ENCODE data around the gene PLCL1. TPM values are rescaled to one million over a fixed set of nuclear protein-coding genes. Genes with fewer than 3 reads are reported as not detected.

Gene PLCL1
- total RNA-seq, 1 experiment from 2014 or later = 1.6 TPM

DNA sequence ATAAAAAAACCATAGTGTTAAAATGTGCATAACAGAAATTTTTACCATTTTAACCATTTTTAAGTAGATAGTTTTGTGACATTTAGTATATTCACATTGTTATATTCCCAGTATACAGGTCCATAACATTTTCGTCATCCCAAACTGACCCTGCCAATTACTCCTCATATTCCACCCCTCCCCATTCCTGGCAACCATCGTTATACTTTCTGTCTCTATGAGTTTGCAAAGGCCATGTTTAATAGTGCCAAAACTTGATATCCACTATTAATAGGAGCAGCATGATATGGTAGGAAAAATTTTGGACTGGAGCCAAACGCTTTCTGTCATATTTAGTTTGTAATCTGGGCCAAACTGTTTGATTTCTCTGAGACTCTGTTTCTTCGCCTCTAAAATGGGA is 30.9 kb downstream of the PLCL1 start:
- Histone ChIP-seq H3K27me3 (replicated peaks; ENCODE audit: control insufficient read depth, insufficient read depth, low read length) (no peaks in the 10 kb centered on the region), H3K4me3 (ENCODE audit: low read depth, low read length) (no peak overlapping the region), H3K9me3 (no peaks in the 10 kb centered on the region), H3K4me1 (no peaks in the 10 kb centered on the region), H3K36me3 (ENCODE audit: control insufficient read depth, insufficient read depth, low read length) (no peaks in the 10 kb centered on the region)
- ChIA-PET CTCF (no interaction called here), POLR2A (no interaction called here)
- TF ChIP-seq, protein P1, sequence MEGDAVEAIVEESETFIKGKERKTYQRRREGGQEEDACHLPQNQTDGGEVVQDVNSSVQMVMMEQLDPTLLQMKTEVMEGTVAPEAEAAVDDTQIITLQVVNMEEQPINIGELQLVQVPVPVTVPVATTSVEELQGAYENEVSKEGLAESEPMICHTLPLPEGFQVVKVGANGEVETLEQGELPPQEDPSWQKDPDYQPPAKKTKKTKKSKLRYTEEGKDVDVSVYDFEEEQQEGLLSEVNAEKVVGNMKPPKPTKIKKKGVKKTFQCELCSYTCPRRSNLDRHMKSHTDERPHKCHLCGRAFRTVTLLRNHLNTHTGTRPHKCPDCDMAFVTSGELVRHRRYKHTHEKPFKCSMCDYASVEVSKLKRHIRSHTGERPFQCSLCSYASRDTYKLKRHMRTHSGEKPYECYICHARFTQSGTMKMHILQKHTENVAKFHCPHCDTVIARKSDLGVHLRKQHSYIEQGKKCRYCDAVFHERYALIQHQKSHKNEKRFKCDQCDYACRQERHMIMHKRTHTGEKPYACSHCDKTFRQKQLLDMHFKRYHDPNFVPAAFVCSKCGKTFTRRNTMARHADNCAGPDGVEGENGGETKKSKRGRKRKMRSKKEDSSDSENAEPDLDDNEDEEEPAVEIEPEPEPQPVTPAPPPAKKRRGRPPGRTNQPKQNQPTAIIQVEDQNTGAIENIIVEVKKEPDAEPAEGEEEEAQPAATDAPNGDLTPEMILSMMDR (IDR thresholded peaks at IDR 0.05; ENCODE audit: insufficient read depth in 1 of 2, low read depth in 1 of 2, low read length in 1 of 2, severe bottlenecking in 1 of 2, unreplicated experiment in 1 of 2) = no peak
- DNase-seq = no peak
- intact Hi-C loops (cut with micrococcal nuclease; ENCODE audit: unreplicated experiment) = no loop called here
- BruUV-seq (replicated peaks) = no TSS peak
- Mint-ChIP-seq H3K36me3 (ENCODE audit: insufficient read depth, unreplicated experiment) (no peaks in the 10 kb centered on the region), H3K4me3 (ENCODE audit: unreplicated experiment) (no peak overlapping the region), H3K27me3 (ENCODE audit: insufficient read depth, unreplicated experiment) (peaks cover 6% of the 10 kb centered on the region), H3K4me1 (ENCODE audit: low read depth, unreplicated experiment) (no peaks in the 10 kb centered on the region), H3K9me3 (ENCODE audit: unreplicated experiment) (peaks cover 13% of the 10 kb centered on the region), H3K27ac (ENCODE audit: unreplicated experiment) (no peak overlapping the region)

DNA sequence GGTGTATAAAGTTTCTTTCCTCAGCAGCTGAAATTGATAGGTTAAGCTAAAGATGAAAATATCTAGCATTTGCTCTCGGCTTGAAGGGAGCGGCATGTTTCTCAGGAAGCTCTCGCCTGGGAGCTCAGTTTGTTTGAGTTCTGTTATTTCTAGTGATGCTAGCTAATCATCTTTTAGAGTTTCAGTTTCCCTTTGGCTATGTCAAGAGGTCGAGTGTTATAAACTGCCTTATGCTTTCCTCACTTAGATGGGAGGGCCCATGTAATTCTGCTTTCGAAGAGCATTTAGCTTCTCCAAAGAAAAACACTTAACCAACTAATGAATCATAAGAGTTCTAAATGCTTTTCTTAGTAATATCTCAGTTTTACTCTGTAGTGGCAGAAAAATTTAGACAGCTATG is 33.6 kb downstream of the PLCL1 start:
- Mint-ChIP-seq H3K36me3 (ENCODE audit: insufficient read depth, unreplicated experiment) (no peaks in the 10 kb centered on the region), H3K4me1 (ENCODE audit: low read depth, unreplicated experiment) (no peaks in the 10 kb centered on the region), H3K4me3 (ENCODE audit: unreplicated experiment) (no peak overlapping the region), H3K9me3 (ENCODE audit: unreplicated experiment) (no peaks in the 10 kb centered on the region), H3K27ac (ENCODE audit: unreplicated experiment) (no peak overlapping the region), H3K27me3 (ENCODE audit: insufficient read depth, unreplicated experiment) (peaks cover 8% of the 10 kb centered on the region)
- no TSS peak for BruUV-seq (replicated peaks)
- H3K27me3 ChIP-seq (replicated peaks; ENCODE audit: control insufficient read depth, insufficient read depth, low read length) = no peaks in the 10 kb centered on the region
- CTCF ChIA-PET = no interaction called here
- intact Hi-C loops (cut with micrococcal nuclease; ENCODE audit: unreplicated experiment) = no loop called here
- H3K9me3 ChIP-seq = no peaks in the 10 kb centered on the region
- POLR2A ChIA-PET = no interaction called here
- H3K4me3 ChIP-seq (ENCODE audit: low read depth, low read length) = no peak overlapping the region
- no peaks in the 10 kb centered on the region for H3K4me1 ChIP-seq
- TF ChIP-seq, protein P1 (IDR thresholded peaks at IDR 0.05; ENCODE audit: insufficient read depth in 1 of 2, low read depth in 1 of 2, low read length in 1 of 2, severe bottlenecking in 1 of 2, unreplicated experiment in 1 of 2) = no peak
- H3K36me3 ChIP-seq (ENCODE audit: control insufficient read depth, insufficient read depth, low read length) = no peaks in the 10 kb centered on the region
- no peak for DNase-seq

DNA sequence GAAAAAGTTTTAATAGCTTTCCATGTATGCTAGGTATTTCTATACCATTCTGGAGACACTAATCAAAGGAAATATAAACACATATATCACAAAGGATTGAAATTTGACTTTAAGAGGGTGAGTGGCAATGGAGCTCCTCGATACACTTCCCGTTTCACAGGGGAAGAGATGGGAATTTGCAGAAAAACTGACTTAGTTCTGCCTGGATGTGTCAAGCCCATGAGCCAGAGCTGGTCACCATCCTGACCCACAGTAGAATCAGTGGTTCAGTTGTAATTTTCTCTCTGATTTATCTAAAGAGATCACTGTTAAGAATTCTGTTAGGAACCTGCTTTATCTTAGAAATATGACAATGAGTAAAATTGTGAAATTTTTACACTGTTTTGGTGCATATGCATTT is 34.2 kb downstream of the PLCL1 start:
- ChIA-PET CTCF (no interaction called here), POLR2A (no interaction called here)
- intact Hi-C loops (cut with micrococcal nuclease; ENCODE audit: unreplicated experiment) = no loop called here
- Mint-ChIP-seq H3K4me3 (ENCODE audit: unreplicated experiment) (no peak overlapping the region), H3K4me1 (ENCODE audit: low read depth, unreplicated experiment) (no peaks in the 10 kb centered on the region), H3K27me3 (ENCODE audit: insufficient read depth, unreplicated experiment) (peaks cover 8% of the 10 kb centered on the region), H3K27ac (ENCODE audit: unreplicated experiment) (no peak overlapping the region), H3K36me3 (ENCODE audit: insufficient read depth, unreplicated experiment) (no peaks in the 10 kb centered on the region), H3K9me3 (ENCODE audit: unreplicated experiment) (no peaks in the 10 kb centered on the region)
- BruUV-seq (replicated peaks) = no TSS peak
- DNase-seq = no peak
- no peaks in the 10 kb centered on the region for H3K4me1 ChIP-seq
- TF ChIP-seq, protein P1 (IDR thresholded peaks at IDR 0.05; ENCODE audit: insufficient read depth in 1 of 2, low read depth in 1 of 2, low read length in 1 of 2, severe bottlenecking in 1 of 2, unreplicated experiment in 1 of 2) = no peak
- H3K36me3 ChIP-seq (ENCODE audit: control insufficient read depth, insufficient read depth, low read length) = no peaks in the 10 kb centered on the region
- H3K27me3 ChIP-seq (replicated peaks; ENCODE audit: control insufficient read depth, insufficient read depth, low read length) = no peaks in the 10 kb centered on the region
- no peaks in the 10 kb centered on the region for H3K9me3 ChIP-seq
- no peak overlapping the region for H3K4me3 ChIP-seq (ENCODE audit: low read depth, low read length)
